K562 (cell line): ENCODE data around the gene FOSL1. TPM values are rescaled to one million over a fixed set of nuclear protein-coding genes. Genes with fewer than 3 reads are reported as not detected.

Experiments used
- ATAC-seq: fragments of 200-7000 bp; cut with Tn5 transposase; 3 replicates; pipeline ENCODE4 v1.9.1; 2020; ENCODE audit warnings: moderate library complexity
- BruUV-seq: library from RNA; stranded (reverse); fragments of 400-500 nt; replicated peaks from 2 replicates; lab custom pipeline; 2021; lab: Mats Ljungman, UMichigan
- CTCF ChIA-PET: fragments of 300-600 bp; formaldehyde crosslinking; extraction: SDS; loops from one replicate; lab custom pipeline; 2021; ENCODE audit warnings: low intra/inter-chr PET ratio; lab: Yijun Ruan, JAX
- POLR2A ChIA-PET: fragments of 300-600, 350-650 bp; sonication (Branson Sonifier 250); formaldehyde crosslinking; extraction: SDS; loops from one replicate; lab custom pipeline; 2021; ENCODE audit warnings: antibody characterized with exemption, inconsistent platforms; lab: Yijun Ruan, JAX
- DNase-seq, 4 experiments: peaks; one replicate each; pipeline versions ENCODE4 v3.0.0 to v3.0.0-alpha.2; 2011 to 2018; ENCODE audit warnings: low spot score in 3 of 4, mixed read lengths in 3 of 4; ENCODE audit errors: extremely low read depth in 1 of 4
- FAIRE-seq: peaks from 2 replicates; lab custom pipeline; 2011; peaks lifted over from hg19 to GRCh38; lab: Jason Lieb, UNC
- H2AFZ ChIP-seq: 2 replicates; pipeline ENCODE4 v1.6.0; 2011; ENCODE audit warnings: low read depth, low read length, control low read depth, inconsistent platforms
- H3K27ac ChIP-seq: fragments of 200-600 bp; 3 replicates; pipeline ENCODE4 v1.8.0; 2011; ENCODE audit warnings: low read depth, mild to moderate bottlenecking, control low read depth, inconsistent platforms, low read length, moderate library complexity, mixed read lengths; ENCODE audit errors: extremely low read depth
- H3K27me3 ChIP-seq, 2 experiments: fragments of 300-600 bp in 1 of 2; 2 replicates in 1 of 2; 3 replicates in 1 of 2; pipeline versions ENCODE4 v1.6.0 to v1.8.0; 2011; ENCODE audit warnings: inconsistent platforms in 2 of 2, low read length in 2 of 2, mild to moderate bottlenecking in 1 of 2, mixed read lengths in 1 of 2, moderate library complexity in 1 of 2; ENCODE audit not compliant: control insufficient read depth in 2 of 2, insufficient read depth in 2 of 2
- H3K36me3 ChIP-seq: fragments of 300-600 bp; 3 replicates; pipeline ENCODE4 v1.8.0; 2011; ENCODE audit warnings: mild to moderate bottlenecking, low read length, inconsistent platforms; ENCODE audit not compliant: control insufficient read depth, insufficient read depth
- H3K4me1 ChIP-seq, 2 experiments: fragments of 200-600 bp in 1 of 2; replicated peaks in 1 of 2; 2 replicates in 1 of 2; 3 replicates in 1 of 2; pipeline versions ENCODE4 v1.5.1 to v1.8.0; 2011; ENCODE audit warnings: inconsistent platforms in 2 of 2, low read length in 2 of 2, mild to moderate bottlenecking in 1 of 2, mixed read lengths in 1 of 2, moderate library complexity in 1 of 2; ENCODE audit not compliant: control insufficient read depth in 2 of 2, insufficient read depth in 2 of 2
- H3K4me2 ChIP-seq: 2 replicates; pipeline ENCODE4 v1.6.1; 2011; ENCODE audit warnings: low read length, control low read depth, inconsistent platforms, mixed read lengths; ENCODE audit not compliant: insufficient read depth
- H3K4me3 ChIP-seq: fragments of 200-600 bp; sonication (generic), shearing (Covaris generic); 2 replicates; pipeline ENCODE4 v1.5.1; 2016; ENCODE audit warnings: control low read depth, inconsistent platforms
- H3K79me2 ChIP-seq: fragments of 200-600 bp; 3 replicates; pipeline ENCODE4 v1.8.0; 2011; ENCODE audit warnings: low read length, inconsistent platforms; ENCODE audit not compliant: control insufficient read depth, insufficient read depth
- H3K9ac ChIP-seq, 2 experiments: 2 replicates each; pipeline versions ENCODE4 v1.6.0 to v1.6.1; 2011; ENCODE audit warnings: low read depth in 2 of 2, low read length in 2 of 2, control low read depth in 1 of 2, inconsistent platforms in 1 of 2, mild to moderate bottlenecking in 1 of 2, mixed read lengths in 1 of 2; ENCODE audit not compliant: insufficient read depth in 1 of 2
- H3K9me1 ChIP-seq: one replicate; pipeline ENCODE4 v1.6.0; 2011; ENCODE audit warnings: inconsistent platforms, mild to moderate bottlenecking, low read length, moderate library complexity; ENCODE audit not compliant: control insufficient read depth, insufficient read depth
- H3K9me3 ChIP-seq: replicated peaks from 2 replicates; pipeline ENCODE4 v1.5.1; 2011; ENCODE audit warnings: low read depth, low read length, inconsistent platforms; ENCODE audit not compliant: control insufficient read depth, insufficient read depth
- H4K20me1 ChIP-seq: replicated peaks from 2 replicates; pipeline ENCODE4 v1.6.1; 2011; ENCODE audit warnings: low read length, inconsistent platforms, mixed read lengths; ENCODE audit not compliant: control insufficient read depth, insufficient read depth
- CHD2 ChIP-seq: IDR thresholded peaks from 2 replicates; pipeline ENCODE4 v1.6.1; 2011; ENCODE audit warnings: low read depth, low read length
- ELF1 ChIP-seq: fragments of 200-800 bp; sonication (Bioruptor generic); IDR thresholded peaks from 2 replicates; pipeline ENCODE4 v1.6.1; 2016; ENCODE audit warnings: missing genetic modification characterization, missing compliant biosample characterization
- EP400 ChIP-seq: fragments of 450-650 bp; IDR thresholded peaks from 2 replicates; pipeline ENCODE4 v1.6.1; 2017; ENCODE audit warnings: antibody characterized with exemption, mild to moderate bottlenecking, moderate library complexity
- FOXK2 ChIP-seq, 2 experiments: fragments of 450-650 bp; IDR thresholded peaks in 1 of 2; conservative IDR thresholded peaks in 1 of 2; 2 replicates each; pipeline ENCODE4 v1.6.1; 2016; ENCODE audit warnings: low read depth in 2 of 2, mild to moderate bottlenecking in 1 of 2
- KDM4B ChIP-seq, 2 experiments: fragments of 450-650 bp in 1 of 2; sonication (generic) in 1 of 2; IDR thresholded peaks; 2 replicates each; pipeline ENCODE4 v1.6.1; 2016 to 2017; ENCODE audit warnings: borderline replicate concordance in 2 of 2, antibody characterized with exemption in 1 of 2, low read depth in 1 of 2, mild to moderate bottlenecking in 1 of 2
- KLF10 ChIP-seq: fragments of 250-450 bp; sonication (Bioruptor Pico); IDR thresholded peaks from 2 replicates; pipeline ENCODE4 v1.6.1; 2021; ENCODE audit warnings: matching md5 sums
- L3MBTL2 ChIP-seq: fragments of 450-650 bp; IDR thresholded peaks from 2 replicates; pipeline ENCODE4 v1.6.1; 2016; ENCODE audit warnings: mild to moderate bottlenecking, moderate library complexity
- MAFF ChIP-seq: IDR thresholded peaks from 2 replicates; pipeline ENCODE4 v1.6.1; 2012; ENCODE audit warnings: low read length, improper control_type of control experiment
- MBD2 ChIP-seq: sonication (generic); IDR thresholded peaks from 2 replicates; pipeline ENCODE4 v1.6.1; 2016; ENCODE audit warnings: low read depth, borderline replicate concordance
- MEF2A ChIP-seq: IDR thresholded peaks from 2 replicates; pipeline ENCODE4 v1.6.1; 2011; ENCODE audit warnings: low read depth, mild to moderate bottlenecking, low read length, moderate library complexity; ENCODE audit not compliant: control insufficient read depth
- MEF2D ChIP-seq: conservative IDR thresholded peaks from 2 replicates; pipeline ENCODE4 v1.6.1; 2016; ENCODE audit warnings: low read depth, missing genetic modification characterization, missing compliant biosample characterization
- MEIS2 ChIP-seq: fragments of 450-650 bp; IDR thresholded peaks from 2 replicates; pipeline ENCODE4 v1.6.1; 2014; ENCODE audit warnings: mild to moderate bottlenecking; ENCODE audit not compliant: partially characterized antibody
- PHF20 ChIP-seq: fragments of 450-650 bp; IDR thresholded peaks from 2 replicates; pipeline ENCODE4 v1.6.1; 2018; ENCODE audit not compliant: partially characterized antibody
- PTTG1 ChIP-seq: fragments of 450-650 bp; IDR thresholded peaks from 2 replicates; pipeline ENCODE4 v1.6.1; 2016; ENCODE audit warnings: low read depth, mild to moderate bottlenecking, missing genetic modification characterization, missing compliant biosample characterization
- TAL1 ChIP-seq: fragments of 450-650 bp; IDR thresholded peaks from 2 replicates; pipeline ENCODE4 v1.6.1; 2016; ENCODE audit warnings: mild to moderate bottlenecking
- TRIM25 ChIP-seq: fragments of 450-650 bp; IDR thresholded peaks from 2 replicates; pipeline ENCODE4 v1.7.0; 2016; ENCODE audit warnings: borderline replicate concordance
- USF2 ChIP-seq: sonication (generic); formaldehyde crosslinking; IDR thresholded peaks from 2 replicates; pipeline ENCODE4 v1.5.0; 2020; ENCODE audit warnings: missing genetic modification reagents
- ZNF449 ChIP-seq: fragments of 250-450 bp; sonication (Bioruptor Pico); IDR thresholded peaks from 2 replicates; pipeline ENCODE4 v1.8.0; 2022; ENCODE audit warnings: moderate library complexity, mild to moderate bottlenecking, inconsistent platforms
- ZNF830 ChIP-seq: fragments of 250-450 bp; sonication (Bioruptor Pico); IDR thresholded peaks from 2 replicates; pipeline ENCODE4 v1.5.0; 2021; ENCODE audit warnings: mild to moderate bottlenecking
- WGBS: fragments of 100-300 bp; shearing (Covaris generic); methylation state at CpG from one replicate; pipeline ENCODE4 v1.1.6; 2016; ENCODE audit warnings: low coverage, mixed read lengths; ENCODE audit not compliant: insufficient coverage; ENCODE audit errors: missing lambda C conversion rate; 5-methylcytosine and 5-hydroxymethylcytosine counted together
- in situ Hi-C: fragments of 300-500 bp; cut with MboI; formaldehyde crosslinking; loops from 4 replicates; pipeline ENCODE4 v1.15.0; 2018; ENCODE audit warnings: inconsistent platforms, mixed read lengths
- intact Hi-C: fragments of 100-400 bp; cut with micrococcal nuclease; formaldehyde crosslinking; loops from 2 replicates; pipeline ENCODE4 v1.14.2; 2022
- polyA plus RNA-seq, 8 experiments: library from polyadenylated mRNA; depleted of rRNA in 4 of 8; stranded (reverse) in 5 of 8; unstranded in 3 of 8; fragments of >200 nt; fragmentation: Nextera tagmentation in 2 of 8; fragmentation: Illumina TruSeq in 1 of 8; extraction: Ambion mirVana in 2 of 8; extraction: Trizol in 1 of 8; gene quantifications; 2 replicates each; pipeline versions ENCODE4 v1.2.1 to v1.2.3, GENCODE V29; 2011 to 2014; ENCODE audit warnings: inconsistent platforms in 1 of 8, missing spikeins in 1 of 8
- total RNA-seq, 7 experiments: library from RNA; depleted of rRNA in 6 of 7; stranded (reverse); fragments of >200 nt in 6 of 7; fragmentation: Illumina TruSeq in 2 of 7; extraction: Trizol in 2 of 7; gene quantifications; 2 replicates each; pipeline versions ENCODE4 v1.2.1 to v1.2.3, GENCODE V29; 2011 to 2021; ENCODE audit warnings: low replicate concordance in 1 of 7

Gene FOSL1
- total and polyA plus RNA-seq, 9 of the 15 experiments (the other 6 are each of a cell fraction or from before 2014, with no cell fraction given): 3.5 to 39.6 (median 10.0) TPM

GRCh38 chr11:65891219-65892136, 8.7 kb downstream of the FOSL1 start:
- FAIRE-seq: peak; percentile 19
- BruUV-seq: TSS peak; percentile 80
- intact Hi-C loops: no loop called here
- in situ Hi-C loops: no loop called here
- Histone ChIP-seq H3K9ac (peak overlapping the region; percentile 80 to 98), H3K9me1 (no peaks in the 10 kb centered on the region), H3K36me3 (peaks cover 50% of the 10 kb centered on the region), H2AFZ (no peak overlapping the region), H3K4me3 (peak overlapping the region; percentile 70), H3K27ac (peak overlapping the region; percentile 84), H3K27me3 (no peaks in the 10 kb centered on the region), H3K79me2 (peaks cover 73% of the 10 kb centered on the region), H3K4me2 (peak overlapping the region; percentile 89), H4K20me1 (peaks cover 28% of the 10 kb centered on the region), H3K9me3 (no peaks in the 10 kb centered on the region), H3K4me1 (peaks cover 40 to 68% of the 10 kb centered on the region in 2 experiments)
- POLR2A ChIA-PET: interaction anchor here (0.5 to 14.4 kb wide), 38 partner anchors 9 to 1323 kb away, joined by 3 to 147 read pairs (median 4); partner anchors contain the start of genes BANF1, C11orf68, CFL1 and FOSL1
- CTCF ChIA-PET: no interaction called here
- peak in 3 of 4 experiments; percentile 39 to 80 (median 73) for DNase-seq
- 1% methylated on average over 57 of the region's 57 CpGs for WGBS
- ATAC-seq: peak; percentile 36
- TF ChIP-seq ZNF830 (no peak), PTTG1 (tag) (no peak), FOXK2 (conservative IDR thresholded peaks at IDR 0.05 in 1 of 2, IDR thresholded peaks at IDR 0.05 in 1 of 2; ENCODE audit: low read depth in 2 of 2) (no peak), ELF1 (tag) (no peak; the same call in 1 of the 2 replicates), CHD2 (peak; percentile 6; the same call in 1 of the 2 replicates), MEF2A (peak; percentile 44; the same call in 1 of the 2 replicates), KDM4B (IDR thresholded peaks at IDR 0.05; ENCODE audit: borderline replicate concordance in 2 of 2, low read depth in 1 of 2) (no peak), MBD2 (peak; percentile 52), MEIS2 (no peak), MEF2D (tag) (no peak), L3MBTL2 (no peak), USF2 (CRISPR knock-in tag) (no peak), KLF10 (CRISPR knock-in tag) (no peak), EP400 (peak; percentile 49; the same call in 1 of the 2 replicates), TRIM25 (no peak), TAL1 (no peak), PHF20 (no peak), ZNF449 (CRISPR knock-in tag) (no peak), MAFF (no peak)
